NCI-H1694 (cell line): ENCODE results near the gene CTNNA3.
"Not testable (repeated sequence)": the region's sequence is repeated elsewhere in the genome, so short reads cannot be mapped to it uniquely, and the experiment has no call there.

ENCODE experiments used
- DNase-seq: peaks from one replicate; lab custom pipeline; 2025; lab: John Stamatoyannopoulos, UW

The CTNNA3 gene

GRCh38 chr10:67506083-67506756 is 189.8 kb downstream of the CTNNA3 start:
- DNase-seq = no peak

- no peak for DNase-seq
These were observed 203.5 kb downstream of the CTNNA3 start for GRCh38 chr10:67492317-67493019.

- no peak for DNase-seq
These were observed 207.9 kb downstream of the CTNNA3 start for GRCh38 chr10:67487906-67488619.

- DNase-seq = no peak
These were observed 208.8 kb downstream of the CTNNA3 start for GRCh38 chr10:67487199-67487598.

GRCh38 chr10:67477868-67478267 is 218.1 kb downstream of the CTNNA3 start:
- DNase-seq = no peak

- no peak for DNase-seq
These were observed 219.8 kb downstream of the CTNNA3 start for GRCh38 chr10:67476201-67476600.

- no peak for DNase-seq
These were observed 222.0 kb downstream of the CTNNA3 start for GRCh38 chr10:67473850-67474633.

GRCh38 chr10:67471022-67471421 is 225.0 kb downstream of the CTNNA3 start:
- DNase-seq = no peak

- no peak for DNase-seq
These were observed 231.7 kb downstream of the CTNNA3 start for GRCh38 chr10:67464278-67464677.

GRCh38 chr10:67452892-67453291 is 243.1 kb downstream of the CTNNA3 start:
- DNase-seq = no peak

GRCh38 chr10:67438605-67439304 is 257.2 kb downstream of the CTNNA3 start:
- no peak for DNase-seq

GRCh38 chr10:67433276-67433675 is 262.7 kb downstream of the CTNNA3 start:
- DNase-seq = no peak

GRCh38 chr10:67402620-67403019 is 293.4 kb downstream of the CTNNA3 start:
- no peak for DNase-seq

GRCh38 chr10:67401711-67402110 is 294.3 kb downstream of the CTNNA3 start:
- no peak for DNase-seq

- not testable (repeated sequence) for DNase-seq
These were observed 309.0 kb downstream of the CTNNA3 start for GRCh38 chr10:67386841-67387533.

- DNase-seq = no peak
These were observed 309.7 kb downstream of the CTNNA3 start for GRCh38 chr10:67386260-67386659.

GRCh38 chr10:67385566-67385965 is 310.4 kb downstream of the CTNNA3 start:
- no peak for DNase-seq

GRCh38 chr10:67385089-67385488 is 310.9 kb downstream of the CTNNA3 start:
- DNase-seq = no peak

- no peak for DNase-seq
These were observed 364.7 kb downstream of the CTNNA3 start for GRCh38 chr10:67331121-67331910.
